K562 (cell line): ENCODE data around the gene NAA15. TPM values are rescaled to one million over a fixed set of nuclear protein-coding genes. Genes with fewer than 3 reads are reported as not detected.

ENCODE experiments used
- CREBBP ChIP-seq: IDR thresholded peaks from one replicate; pipeline ENCODE4 v1.6.1; 2012; ENCODE audit warnings: low read depth, mild to moderate bottlenecking, control low read depth, inconsistent platforms, low read length
- GATAD2A ChIP-seq: fragments of 450-650 bp; IDR thresholded peaks from 2 replicates; pipeline ENCODE4 v1.6.1; 2017
- HDAC2 ChIP-seq: fragments of 450-650 bp; IDR thresholded peaks from 2 replicates; pipeline ENCODE4 v1.6.1; 2016; ENCODE audit warnings: mild to moderate bottlenecking
- MTA1 ChIP-seq: fragments of 450-650 bp; IDR thresholded peaks from 2 replicates; pipeline ENCODE4 v1.6.1; 2017; ENCODE audit warnings: borderline replicate concordance
- MTA3 ChIP-seq: fragments of 450-650 bp; formaldehyde crosslinking; IDR thresholded peaks from 2 replicates; pipeline ENCODE4 v1.6.1; 2017; ENCODE audit warnings: mild to moderate bottlenecking, borderline replicate concordance
- RBBP5 ChIP-seq: fragments of 200-600 bp; sonication (generic); IDR thresholded peaks from 2 replicates; pipeline ENCODE4 v1.6.1; 2012; ENCODE audit warnings: borderline replicate concordance, mild to moderate bottlenecking, low read length, control low read depth, inconsistent platforms; ENCODE audit not compliant: insufficient read depth, poor library complexity, severe bottlenecking
- SAP30 ChIP-seq: fragments of 200-600 bp; sonication (generic); IDR thresholded peaks from 2 replicates; pipeline ENCODE4 v1.6.1; 2012; ENCODE audit warnings: borderline replicate concordance, low read depth, mild to moderate bottlenecking, moderate library complexity, low read length, control low read depth, inconsistent platforms; ENCODE audit not compliant: insufficient read depth, poor library complexity, severe bottlenecking
- SETDB1 ChIP-seq: IDR thresholded peaks from one replicate; pipeline ENCODE4 v1.6.1; 2012; ENCODE audit warnings: low read length, control low read depth, inconsistent platforms
- SIN3B ChIP-seq: fragments of 450-650 bp; IDR thresholded peaks from 2 replicates; pipeline ENCODE4 v1.6.1; 2017; ENCODE audit warnings: low read depth, mild to moderate bottlenecking, moderate library complexity
- ZFP1 ChIP-seq: fragments of 450-650 bp; formaldehyde crosslinking; IDR thresholded peaks from 2 replicates; pipeline ENCODE4 v1.4.0; 2020; ENCODE audit warnings: mild to moderate bottlenecking, mixed read lengths
- ZNF263 ChIP-seq: sonication (generic); formaldehyde crosslinking; IDR thresholded peaks from 2 replicates; pipeline ENCODE4 v1.8.0; 2022; ENCODE audit warnings: mild to moderate bottlenecking, missing genetic modification reagents, borderline replicate concordance
- polyA plus RNA-seq, 8 experiments: library from polyadenylated mRNA; depleted of rRNA in 4 of 8; stranded (reverse) in 5 of 8; unstranded in 3 of 8; fragments of >200 nt; fragmentation: Nextera tagmentation in 2 of 8; fragmentation: Illumina TruSeq in 1 of 8; extraction: Ambion mirVana in 2 of 8; extraction: Trizol in 1 of 8; gene quantifications; 2 replicates each; pipeline versions ENCODE4 v1.2.1 to v1.2.3, GENCODE V29; 2011 to 2014; ENCODE audit warnings: inconsistent platforms in 1 of 8, missing spikeins in 1 of 8
- total RNA-seq, 7 experiments: library from RNA; depleted of rRNA in 6 of 7; stranded (reverse); fragments of >200 nt in 6 of 7; fragmentation: Illumina TruSeq in 2 of 7; extraction: Trizol in 2 of 7; gene quantifications; 2 replicates each; pipeline versions ENCODE4 v1.2.1 to v1.2.3, GENCODE V29; 2011 to 2021; ENCODE audit warnings: low replicate concordance in 1 of 7
- TF ChIP-seq, protein P1 (sequence below): fragments of 250-450 bp; sonication (Bioruptor Pico); IDR thresholded peaks from 2 replicates; pipeline ENCODE4 v1.8.0; 2021; ENCODE audit warnings: borderline replicate concordance, mild to moderate bottlenecking, moderate library complexity; ENCODE audit not compliant: poor library complexity, severe bottlenecking
- TF ChIP-seq, protein P2 (sequence below): sonication (generic); formaldehyde crosslinking; IDR thresholded peaks from 2 replicates; pipeline ENCODE4 v1.8.1; 2023; ENCODE audit warnings: mild to moderate bottlenecking, missing genetic modification reagents
- TF ChIP-seq, protein P3 (sequence below): fragments of 450-650 bp; formaldehyde crosslinking; IDR thresholded peaks from 2 replicates; pipeline ENCODE4 v1.4.0; 2020; ENCODE audit warnings: mild to moderate bottlenecking, moderate library complexity
- TF ChIP-seq, protein P4 (sequence below): IDR thresholded peaks from 3 replicates; pipeline ENCODE4 v1.6.1; 2011; ENCODE audit warnings: borderline replicate concordance, mild to moderate bottlenecking, moderate library complexity; ENCODE audit not compliant: insufficient read length; ENCODE audit errors: extremely low read depth
- TF ChIP-seq, protein P5 (sequence below): fragments of 250-450 bp; sonication (Bioruptor Pico); IDR thresholded peaks from 2 replicates; pipeline ENCODE4 v1.5.1; 2021; ENCODE audit warnings: mild to moderate bottlenecking
- TF ChIP-seq, protein P6 (sequence below): fragments of 250-450 bp; sonication (Bioruptor Pico); IDR thresholded peaks from 2 replicates; pipeline ENCODE4 v1.5.0; 2021

NAA15 gene
- total and polyA plus RNA-seq, 9 of the 15 experiments (the other 6 are each of a cell fraction or from before 2014, with no cell fraction given): 37.8 to 117 (median 63.2) TPM

DNA sequence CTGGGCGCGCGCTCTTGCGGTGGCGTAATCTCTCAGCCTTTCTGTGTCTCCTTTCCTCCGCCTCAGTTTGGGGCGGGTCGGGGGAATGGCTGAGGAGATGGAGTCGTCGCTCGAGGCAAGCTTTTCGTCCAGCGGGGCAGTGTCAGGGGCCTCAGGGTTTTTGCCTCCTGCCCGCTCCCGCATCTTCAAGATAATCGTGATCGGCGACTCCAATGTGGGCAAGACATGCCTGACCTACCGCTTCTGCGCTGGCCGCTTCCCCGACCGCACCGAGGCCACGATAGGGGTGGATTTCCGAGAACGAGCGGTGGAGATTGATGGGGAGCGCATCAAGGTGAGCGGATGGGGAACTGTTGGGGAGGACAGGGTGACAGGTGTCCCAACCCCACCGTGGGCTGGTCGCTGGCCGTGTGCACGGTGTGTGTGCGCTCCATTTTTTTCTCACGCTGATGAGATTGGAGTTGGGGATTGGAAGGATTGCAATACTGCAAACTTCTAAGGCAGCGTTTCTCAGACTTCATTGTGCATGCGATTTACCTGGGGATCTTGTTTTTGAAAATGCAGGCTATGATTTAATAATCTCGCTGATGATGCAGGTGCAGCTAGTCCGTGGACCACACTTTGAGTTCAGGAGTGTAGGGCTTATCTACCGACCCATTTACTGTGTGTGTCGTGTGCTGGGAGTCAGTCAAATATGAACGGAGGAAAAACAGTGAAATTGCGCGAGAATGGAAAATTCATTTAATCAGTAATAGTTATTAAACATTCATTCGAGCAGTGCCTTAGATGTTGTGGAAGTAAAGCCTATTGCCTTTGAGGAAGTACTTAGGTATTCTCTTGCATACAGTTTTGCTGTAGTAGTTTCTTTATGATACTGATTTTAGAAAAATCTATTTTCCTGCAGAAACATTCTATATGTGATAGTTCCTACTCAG is 153.1 kb downstream of the NAA15 start, which contains the start of gene RAB33B (continued):
- TF ChIP-seq, protein P1, sequence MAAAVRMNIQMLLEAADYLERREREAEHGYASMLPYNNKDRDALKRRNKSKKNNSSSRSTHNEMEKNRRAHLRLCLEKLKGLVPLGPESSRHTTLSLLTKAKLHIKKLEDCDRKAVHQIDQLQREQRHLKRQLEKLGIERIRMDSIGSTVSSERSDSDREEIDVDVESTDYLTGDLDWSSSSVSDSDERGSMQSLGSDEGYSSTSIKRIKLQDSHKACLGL (CRISPR knock-in tag): no peak
- TF ChIP-seq, protein P2, sequence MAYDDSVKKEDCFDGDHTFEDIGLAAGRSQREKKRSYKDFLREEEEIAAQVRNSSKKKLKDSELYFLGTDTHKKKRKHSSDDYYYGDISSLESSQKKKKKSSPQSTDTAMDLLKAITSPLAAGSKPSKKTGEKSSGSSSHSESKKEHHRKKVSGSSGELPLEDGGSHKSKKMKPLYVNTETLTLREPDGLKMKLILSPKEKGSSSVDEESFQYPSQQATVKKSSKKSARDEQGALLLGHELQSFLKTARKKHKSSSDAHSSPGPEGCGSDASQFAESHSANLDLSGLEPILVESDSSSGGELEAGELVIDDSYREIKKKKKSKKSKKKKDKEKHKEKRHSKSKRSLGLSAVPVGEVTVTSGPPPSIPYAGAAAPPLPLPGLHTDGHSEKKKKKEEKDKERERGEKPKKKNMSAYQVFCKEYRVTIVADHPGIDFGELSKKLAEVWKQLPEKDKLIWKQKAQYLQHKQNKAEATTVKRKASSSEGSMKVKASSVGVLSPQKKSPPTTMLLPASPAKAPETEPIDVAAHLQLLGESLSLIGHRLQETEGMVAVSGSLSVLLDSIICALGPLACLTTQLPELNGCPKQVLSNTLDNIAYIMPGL (CRISPR knock-in tag): no peak
- TF ChIP-seq GATAD2A (no peak), MTA1 (no peak), RBBP5 (peak; percentile 71), SAP30 (peak; percentile 57), SIN3B (no peak), ZNF263 (CRISPR knock-in tag) (no peak), ZFP1 (no peak), MTA3 (peak; percentile 17; the same call in 1 of the 2 replicates), HDAC2 (peak; percentile 54; the same call in 1 of the 2 replicates), SETDB1 (no peak), CREBBP (no peak)
- TF ChIP-seq, protein P3, sequence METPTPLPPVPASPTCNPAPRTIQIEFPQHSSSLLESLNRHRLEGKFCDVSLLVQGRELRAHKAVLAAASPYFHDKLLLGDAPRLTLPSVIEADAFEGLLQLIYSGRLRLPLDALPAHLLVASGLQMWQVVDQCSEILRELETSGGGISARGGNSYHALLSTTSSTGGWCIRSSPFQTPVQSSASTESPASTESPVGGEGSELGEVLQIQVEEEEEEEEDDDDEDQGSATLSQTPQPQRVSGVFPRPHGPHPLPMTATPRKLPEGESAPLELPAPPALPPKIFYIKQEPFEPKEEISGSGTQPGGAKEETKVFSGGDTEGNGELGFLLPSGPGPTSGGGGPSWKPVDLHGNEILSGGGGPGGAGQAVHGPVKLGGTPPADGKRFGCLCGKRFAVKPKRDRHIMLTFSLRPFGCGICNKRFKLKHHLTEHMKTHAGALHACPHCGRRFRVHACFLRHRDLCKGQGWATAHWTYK (CRISPR knock-in tag): no peak
- TF ChIP-seq, protein P4, sequence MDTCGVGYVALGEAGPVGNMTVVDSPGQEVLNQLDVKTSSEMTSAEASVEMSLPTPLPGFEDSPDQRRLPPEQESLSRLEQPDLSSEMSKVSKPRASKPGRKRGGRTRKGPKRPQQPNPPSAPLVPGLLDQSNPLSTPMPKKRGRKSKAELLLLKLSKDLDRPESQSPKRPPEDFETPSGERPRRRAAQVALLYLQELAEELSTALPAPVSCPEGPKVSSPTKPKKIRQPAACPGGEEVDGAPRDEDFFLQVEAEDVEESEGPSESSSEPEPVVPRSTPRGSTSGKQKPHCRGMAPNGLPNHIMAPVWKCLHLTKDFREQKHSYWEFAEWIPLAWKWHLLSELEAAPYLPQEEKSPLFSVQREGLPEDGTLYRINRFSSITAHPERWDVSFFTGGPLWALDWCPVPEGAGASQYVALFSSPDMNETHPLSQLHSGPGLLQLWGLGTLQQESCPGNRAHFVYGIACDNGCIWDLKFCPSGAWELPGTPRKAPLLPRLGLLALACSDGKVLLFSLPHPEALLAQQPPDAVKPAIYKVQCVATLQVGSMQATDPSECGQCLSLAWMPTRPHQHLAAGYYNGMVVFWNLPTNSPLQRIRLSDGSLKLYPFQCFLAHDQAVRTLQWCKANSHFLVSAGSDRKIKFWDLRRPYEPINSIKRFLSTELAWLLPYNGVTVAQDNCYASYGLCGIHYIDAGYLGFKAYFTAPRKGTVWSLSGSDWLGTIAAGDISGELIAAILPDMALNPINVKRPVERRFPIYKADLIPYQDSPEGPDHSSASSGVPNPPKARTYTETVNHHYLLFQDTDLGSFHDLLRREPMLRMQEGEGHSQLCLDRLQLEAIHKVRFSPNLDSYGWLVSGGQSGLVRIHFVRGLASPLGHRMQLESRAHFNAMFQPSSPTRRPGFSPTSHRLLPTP: no peak
- TF ChIP-seq, protein P5, sequence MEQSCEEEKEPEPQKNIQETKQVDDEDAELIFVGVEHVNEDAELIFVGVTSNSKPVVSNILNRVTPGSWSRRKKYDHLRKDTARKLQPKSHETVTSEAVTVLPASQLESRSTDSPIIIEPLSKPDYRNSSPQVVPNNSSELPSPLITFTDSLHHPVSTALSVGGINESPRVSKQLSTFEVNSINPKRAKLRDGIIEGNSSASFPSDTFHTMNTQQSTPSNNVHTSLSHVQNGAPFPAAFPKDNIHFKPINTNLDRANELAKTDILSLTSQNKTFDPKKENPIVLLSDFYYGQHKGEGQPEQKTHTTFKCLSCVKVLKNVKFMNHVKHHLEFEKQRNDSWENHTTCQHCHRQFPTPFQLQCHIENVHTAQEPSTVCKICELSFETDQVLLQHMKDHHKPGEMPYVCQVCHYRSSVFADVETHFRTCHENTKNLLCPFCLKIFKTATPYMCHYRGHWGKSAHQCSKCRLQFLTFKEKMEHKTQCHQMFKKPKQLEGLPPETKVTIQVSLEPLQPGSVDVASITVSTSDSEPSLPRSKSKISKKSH (CRISPR knock-in tag): no peak
- TF ChIP-seq, protein P6, sequence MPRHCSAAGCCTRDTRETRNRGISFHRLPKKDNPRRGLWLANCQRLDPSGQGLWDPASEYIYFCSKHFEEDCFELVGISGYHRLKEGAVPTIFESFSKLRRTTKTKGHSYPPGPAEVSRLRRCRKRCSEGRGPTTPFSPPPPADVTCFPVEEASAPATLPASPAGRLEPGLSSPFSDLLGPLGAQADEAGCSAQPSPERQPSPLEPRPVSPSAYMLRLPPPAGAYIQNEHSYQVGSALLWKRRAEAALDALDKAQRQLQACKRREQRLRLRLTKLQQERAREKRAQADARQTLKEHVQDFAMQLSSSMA (CRISPR knock-in tag): 0 out of 2 replicates have a peak, but pooled peaks have one; percentile 36
